Stomach (tissue), 9 donors: ENCODE results near the gene CADM2. TPM values are rescaled to one million over a fixed set of nuclear protein-coding genes. Genes with fewer than 3 reads are reported as not detected.
A peak's percentile ranks its signal among the peaks of the same experiment; 100 is the strongest.

Experiments used
- DNase-seq, 2 donors: peaks; one replicate each; pipeline versions ENCODE4 v3.0.0 to v3.0.0-alpha.2; 2013 to 2019
- H3K27ac ChIP-seq, 5 donors: fragments of 200-600 bp in 4 of 5; sonication (generic) in 4 of 5; one replicate each; pipeline ENCODE4 v1.5.1; 2013 to 2019; ENCODE audit warnings: mild to moderate bottlenecking in 1 of 5, moderate library complexity in 1 of 5
- H3K27me3 ChIP-seq, 3 donors: fragments of 200-600 bp; sonication (generic); one replicate each; pipeline ENCODE4 v1.5.1; 2017 to 2019; ENCODE audit warnings: mixed run types in 1 of 3
- H3K36me3 ChIP-seq, 4 donors: fragments of 200-600 bp; sonication (generic); 1 replicate in 3 of 4; 2 replicates in 1 of 4; pipeline ENCODE4 v1.5.1; 2016 to 2019
- H3K4me1 ChIP-seq, 4 donors: fragments of 200-600 bp; sonication (generic); one replicate each; pipeline ENCODE4 v1.5.1; 2016 to 2019
- H3K4me3 ChIP-seq, 4 donors: fragments of 200-600 bp; sonication (generic) in 3 of 4; one replicate each; pipeline ENCODE4 v1.5.1; 2016 to 2019; ENCODE audit warnings: mild to moderate bottlenecking in 1 of 4
- H3K9me3 ChIP-seq, 4 donors: fragments of 200-600 bp; sonication (generic); one replicate each; pipeline ENCODE4 v1.5.1; 2016 to 2019
- CTCF ChIP-seq, 7 experiments: fragments of 450-650 bp in 4 of 7; fragments of 200-600 bp in 3 of 7; sonication (generic) in 3 of 7; IDR thresholded peaks; one replicate each; pipeline ENCODE4 v1.5.1; 2016 to 2019; ENCODE audit warnings: antibody characterized with exemption in 7 of 7, control low read depth in 2 of 7, mild to moderate bottlenecking in 1 of 7
- EP300 ChIP-seq: sonication (generic); formaldehyde crosslinking; IDR thresholded peaks from one replicate; pipeline ENCODE4 v1.6.1; 2017; ENCODE audit warnings: antibody characterized with exemption
- POLR2A ChIP-seq, 4 donors: fragments of 450-650 bp; IDR thresholded peaks; one replicate each; pipeline ENCODE4 v1.6.1; 2016; ENCODE audit warnings: antibody characterized with exemption in 4 of 4, control low read depth in 2 of 4, mild to moderate bottlenecking in 1 of 4, moderate library complexity in 1 of 4
- POLR2AphosphoS5 ChIP-seq, 3 donors: sonication (generic); formaldehyde crosslinking; IDR thresholded peaks; one replicate each; pipeline ENCODE4 v1.6.1; 2016; ENCODE audit warnings: antibody characterized with exemption in 3 of 3
- WGBS, 5 donors: extraction: QIAGEN DNeasy Blood & Tissue Kit in 3 of 5; methylation state at CpG; one replicate each; pipeline versions ENCODE4 v1.1.5 to v1.1.7; 2013 to 2018; 5-methylcytosine and 5-hydroxymethylcytosine counted together
- intact Hi-C: fragments of 100-400 bp; cut with DNase I; formaldehyde crosslinking; loops from one replicate; pipeline ENCODE4 v1.15.1; 2023; ENCODE audit warnings: low total_unique reads
- polyA plus RNA-seq, 3 donors: library from polyadenylated mRNA; stranded (reverse); fragments of 200-250 nt; gene quantifications; one replicate each; pipeline ENCODE4 v1.2.3, GENCODE V29; 2013
- total RNA-seq, 5 donors: library from RNA; depleted of rRNA; stranded (reverse); fragments of >200 nt; gene quantifications; one replicate each; pipeline versions ENCODE4 v1.1.0 to v1.2.3, GENCODE V29; 2014 to 2016
- donor health status: healthy with polysubstance abuse.
- donor health status: Bipolar disorder and iron deficiency.
- donor health status: healthy.

CADM2 gene
- total and polyA plus RNA-seq, 8 donors, result 0.29 to 8.1 (median 2.0) TPM; not detected in 1

GRCh38 chr3:85161544-85161943 is 202.8 kb downstream of the CADM2 start:
- intact Hi-C loops, result no loop called here
- Histone ChIP-seq H3K27me3 (no peaks in the 10 kb centered on the region), H3K4me3 (no peak overlapping the region), H3K4me1 (no peaks in the 10 kb centered on the region), H3K9me3 (peaks cover 0 to 6% (median 0%) of the 10 kb centered on the region in 4 donors), H3K36me3 (no peaks in the 10 kb centered on the region), H3K27ac (no peak overlapping the region)
- WGBS, 5 donors, result 54 to 74% (median 58%) methylated on average over 7 of the region's 7 CpGs
- no peak for TF ChIP-seq POLR2AphosphoS5 (IDR thresholded peaks at IDR 0.05)
- no peak for TF ChIP-seq EP300
- no peak for TF ChIP-seq POLR2A (IDR thresholded peaks at IDR 0.05)
- TF ChIP-seq CTCF (IDR thresholded peaks at IDR 0.05), result no peak
- DNase-seq, result peak in 1 of 2 donors; percentile 20

GRCh38 chr3:85162905-85163304 is 204.1 kb downstream of the CADM2 start:
- WGBS, 5 donors, result 83 to 98% (median 91%) methylated on average over 1 of the region's 1 CpG
- no peaks in the 10 kb centered on the region for H3K36me3 ChIP-seq
- peaks cover 0 to 6% (median 0%) of the 10 kb centered on the region in 4 donors for H3K9me3 ChIP-seq
- H3K4me3 ChIP-seq, result no peak overlapping the region
- H3K27me3 ChIP-seq, result no peaks in the 10 kb centered on the region
- no peaks in the 10 kb centered on the region for H3K4me1 ChIP-seq
- TF ChIP-seq POLR2A (IDR thresholded peaks at IDR 0.05), result no peak
- no peak for TF ChIP-seq CTCF (IDR thresholded peaks at IDR 0.05)
- TF ChIP-seq POLR2AphosphoS5 (IDR thresholded peaks at IDR 0.05), result no peak
- TF ChIP-seq EP300, result no peak
- H3K27ac ChIP-seq, result no peak overlapping the region
- intact Hi-C loops, result no loop called here
- no peak for DNase-seq

DNA sequence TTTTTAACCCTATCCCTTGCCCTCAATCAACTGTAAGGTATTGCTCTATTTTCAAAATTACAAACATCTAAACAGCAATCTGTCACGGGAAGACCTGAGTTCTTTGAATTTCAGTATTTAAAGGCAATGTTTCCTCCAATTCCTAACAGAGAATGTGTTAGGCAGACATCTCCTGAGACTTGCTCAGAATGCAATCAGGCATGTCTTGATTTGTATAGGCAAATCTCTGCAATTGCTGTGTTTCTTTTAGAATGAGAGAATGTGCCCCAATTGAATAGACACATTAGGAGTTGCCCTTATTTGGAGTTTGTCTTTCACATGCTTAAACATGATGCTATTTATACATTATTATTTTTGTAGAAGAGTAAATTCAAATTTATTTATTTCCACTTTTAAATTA is 205.6 kb downstream of the CADM2 start:
- TF ChIP-seq POLR2A (IDR thresholded peaks at IDR 0.05) (no peak), POLR2AphosphoS5 (IDR thresholded peaks at IDR 0.05) (no peak), CTCF (IDR thresholded peaks at IDR 0.05) (no peak), EP300 (no peak)
- 58 to 80% (median 79%) methylated on average over 1 of the region's 1 CpG for WGBS, 5 donors
- H3K4me3 ChIP-seq, result no peak overlapping the region
- DNase-seq, result no peak
- H3K9me3 ChIP-seq, result no peaks in the 10 kb centered on the region
- H3K36me3 ChIP-seq, result no peaks in the 10 kb centered on the region
- no peak overlapping the region for H3K27ac ChIP-seq
- H3K27me3 ChIP-seq, result no peaks in the 10 kb centered on the region
- no peaks in the 10 kb centered on the region for H3K4me1 ChIP-seq
- intact Hi-C loops, result no loop called here

- H3K4me1 ChIP-seq, result no peaks in the 10 kb centered on the region
- no peak for DNase-seq
- H3K27ac ChIP-seq, result no peak overlapping the region
- TF ChIP-seq POLR2A (IDR thresholded peaks at IDR 0.05) (no peak), EP300 (no peak), CTCF (IDR thresholded peaks at IDR 0.05) (no peak), POLR2AphosphoS5 (IDR thresholded peaks at IDR 0.05) (no peak)
- H3K4me3 ChIP-seq, result no peak overlapping the region
- WGBS, 5 donors, result 91 to 98% (median 94%) methylated on average over 1 of the region's 1 CpG
- H3K9me3 ChIP-seq, result no peaks in the 10 kb centered on the region
- intact Hi-C loops, result no loop called here
- no peaks in the 10 kb centered on the region for H3K27me3 ChIP-seq
- no peaks in the 10 kb centered on the region for H3K36me3 ChIP-seq
Observed at GRCh38 chr3:85167576-85167975, 208.8 kb downstream of the CADM2 start.
